Measurements from ENCODE around the gene LAMA5. TPM values are rescaled to one million over a fixed set of nuclear protein-coding genes. Genes with fewer than 3 reads are reported as not detected.

LAMA5 gene
- total RNA-seq, 6 experiments from 2014 or later, result 30.3 to 80.8 (median 47.1) TPM

GRCh38 chr20:62355516-62355877 lies 11.6 kb downstream of the LAMA5 start:
- Histone ChIP-seq H3K4me3 (no peak overlapping the region), H3K4me1 (peaks cover 0 to 63% (median 32%) of the 10 kb centered on the region in 4 donors)
- intact Hi-C loops (cut with DNase I), result loop anchor here in 1 of 2 donors (10.0 kb wide), 1 partner anchor 51 kb away; the partner anchor contains the start of gene ADRM1

GRCh38 chr20:62354811-62355341 lies 12.2 kb downstream of the LAMA5 start:
- peaks cover 0 to 6% (median 0%) of the 10 kb centered on the region in 4 donors for H3K36me3 ChIP-seq
- ATAC-seq (no peak), DNase-seq (peak in 1 of 3 donors; percentile 17)
- peak overlapping the region; percentile 43 to 66 (median 62) for H3K27ac ChIP-seq
- TF ChIP-seq POLR2A (IDR thresholded peaks at IDR 0.05), result no peak
- TF ChIP-seq CTCF (IDR thresholded peaks at IDR 0.05), result no peak
- H3K27me3 ChIP-seq, result no peaks in the 10 kb centered on the region
- no peaks in the 10 kb centered on the region for H3K9me3 ChIP-seq
- no CpG with 5 or more reads among the region's 16 CpGs for WGBS (ENCODE audit: insufficient coverage, low coverage, low lambda C conversion rate, missing lambda C conversion rate)
- intact Hi-C loops (cut with DNase I), result loop anchor here in 1 of 2 donors (10.0 kb wide), 1 partner anchor 50 kb away; the partner anchor contains the start of gene ADRM1
- no peak overlapping the region for H3K4me3 ChIP-seq
- H3K4me1 ChIP-seq, result peaks cover 0 to 63% (median 32%) of the 10 kb centered on the region in 4 donors

More at GRCh38 chr20:62355516-62355877, 11.6 kb downstream of the LAMA5 start:
- DNase-seq (peak in 2 of 3 donors; percentile 72 to 81), ATAC-seq (peak; percentile 19 to 56 (median 37))
- Histone ChIP-seq H3K27me3 (no peaks in the 10 kb centered on the region), H3K9me3 (no peaks in the 10 kb centered on the region), H3K27ac (peak overlapping the region; percentile 43 to 66 (median 62)), H3K36me3 (peaks cover 0 to 6% (median 0%) of the 10 kb centered on the region in 4 donors)
- no CpG with 5 or more reads among the region's 11 CpGs for WGBS (ENCODE audit: insufficient coverage, low coverage, low lambda C conversion rate, missing lambda C conversion rate)
- TF ChIP-seq POLR2A (IDR thresholded peaks at IDR 0.05) (no peak), CTCF (IDR thresholded peaks at IDR 0.05) (no peak)

- DNase-seq (no peak), ATAC-seq (no peak)
- no peaks in the 10 kb centered on the region for H3K27me3 ChIP-seq
- H3K27ac ChIP-seq, result peak overlapping the region in 2 of 3 donors; percentile 62 to 78
- peaks cover 0 to 63% (median 32%) of the 10 kb centered on the region in 4 donors for H3K4me1 ChIP-seq
- intact Hi-C loops (cut with DNase I), result loop anchor here in 1 of 2 donors (10.0 kb wide), 1 partner anchor 49 kb away; the partner anchor contains the start of gene ADRM1
- no peaks in the 10 kb centered on the region for H3K9me3 ChIP-seq
- H3K4me3 ChIP-seq, result peak overlapping the region in 1 of 3 donors; percentile 38
- TF ChIP-seq CTCF (IDR thresholded peaks at IDR 0.05) (no peak), POLR2A (IDR thresholded peaks at IDR 0.05) (no peak)
- WGBS (ENCODE audit: insufficient coverage, low coverage, low lambda C conversion rate, missing lambda C conversion rate), result 44% methylated on average over 5 of the region's 14 CpGs
- H3K36me3 ChIP-seq, result peaks cover 0 to 6% (median 0%) of the 10 kb centered on the region in 4 donors
These were observed 12.9 kb downstream of the LAMA5 start for GRCh38 chr20:62354031-62354808.

DNA sequence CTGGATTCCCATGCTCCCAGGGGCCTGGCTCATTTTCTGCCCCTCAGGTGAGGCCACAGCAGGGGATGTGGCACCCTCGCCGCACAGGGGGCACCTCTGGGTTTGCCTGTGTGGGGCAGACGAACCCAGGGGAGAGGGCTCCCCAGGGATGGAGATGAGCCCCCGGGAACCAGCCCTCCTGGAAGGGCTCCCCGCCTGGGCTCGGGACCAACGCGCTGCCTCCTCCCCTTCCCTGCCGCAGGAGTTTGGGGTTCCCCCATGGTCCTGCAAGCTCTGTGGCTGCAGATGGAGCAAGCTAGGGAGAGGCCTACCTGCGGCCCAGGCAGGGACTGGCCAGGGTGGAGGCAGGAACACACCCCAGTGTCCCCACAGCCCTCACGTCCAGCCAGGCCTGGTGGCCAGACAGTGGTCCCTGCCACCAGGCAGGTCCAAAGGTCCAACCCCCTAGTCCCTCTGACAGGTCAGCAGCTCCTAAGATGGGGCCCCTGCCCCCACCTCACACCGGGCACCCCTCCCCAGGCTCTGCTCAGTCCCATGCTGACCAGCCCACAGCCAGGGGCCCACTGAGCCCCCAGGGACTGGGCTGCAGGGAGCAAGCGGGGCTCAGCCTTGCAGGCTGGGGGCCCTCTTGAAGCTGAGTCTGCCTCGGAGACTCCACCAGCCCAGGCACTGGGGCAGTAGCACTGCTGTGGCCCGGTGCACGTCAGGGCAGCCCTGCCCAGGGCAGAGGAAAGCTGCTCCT lies 13.7 kb downstream of the LAMA5 start:
- Histone ChIP-seq H3K4me3 (peak overlapping the region in 2 of 3 donors; percentile 17 to 38), H3K27me3 (no peaks in the 10 kb centered on the region), H3K4me1 (peaks cover 0 to 57% (median 28%) of the 10 kb centered on the region in 4 donors), H3K36me3 (peaks cover 0 to 6% (median 0%) of the 10 kb centered on the region in 4 donors), H3K27ac (peak overlapping the region; percentile 38 to 78 (median 54)), H3K9me3 (no peaks in the 10 kb centered on the region)
- TF ChIP-seq CTCF (IDR thresholded peaks at IDR 0.05) (no peak), POLR2A (IDR thresholded peaks at IDR 0.05) (no peak)
- no CpG with 5 or more reads among the region's 16 CpGs for WGBS (ENCODE audit: insufficient coverage, low coverage, low lambda C conversion rate, missing lambda C conversion rate)
- intact Hi-C loops (cut with DNase I), result loop anchor here in 1 of 2 donors (10.0 kb wide), 1 partner anchor 49 kb away; the partner anchor contains the start of gene ADRM1
- DNase-seq (peak in 1 of 3 donors; percentile 21), ATAC-seq (peak in 3 of 4 donors; percentile 6 to 24 (median 6))

Data from right lobe of liver (tissue), 6 donors.